Measurements from ENCODE around the gene ARID3C.

ARID3C gene

DNA sequence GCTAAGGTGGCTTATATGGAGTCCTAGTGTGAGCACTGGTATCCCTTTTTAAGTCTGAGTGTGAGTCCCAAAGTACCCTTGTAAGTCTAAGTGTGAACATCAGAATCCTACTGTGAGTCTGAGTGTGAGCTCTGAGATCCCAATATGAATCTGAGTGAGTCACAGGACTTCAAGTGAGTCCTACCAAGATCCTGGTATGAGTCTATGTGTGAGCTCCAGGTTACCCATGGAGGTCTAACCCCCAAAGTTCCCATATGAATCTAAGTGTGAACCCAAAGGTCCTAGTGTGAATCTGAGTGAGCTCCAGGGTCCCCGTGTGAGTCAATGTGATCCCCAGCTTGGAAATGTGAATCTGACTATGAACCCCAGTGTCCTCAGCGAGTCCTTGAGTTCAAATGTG, 41.6 kb downstream of the ARID3C start:
- TF ChIP-seq, protein P1, sequence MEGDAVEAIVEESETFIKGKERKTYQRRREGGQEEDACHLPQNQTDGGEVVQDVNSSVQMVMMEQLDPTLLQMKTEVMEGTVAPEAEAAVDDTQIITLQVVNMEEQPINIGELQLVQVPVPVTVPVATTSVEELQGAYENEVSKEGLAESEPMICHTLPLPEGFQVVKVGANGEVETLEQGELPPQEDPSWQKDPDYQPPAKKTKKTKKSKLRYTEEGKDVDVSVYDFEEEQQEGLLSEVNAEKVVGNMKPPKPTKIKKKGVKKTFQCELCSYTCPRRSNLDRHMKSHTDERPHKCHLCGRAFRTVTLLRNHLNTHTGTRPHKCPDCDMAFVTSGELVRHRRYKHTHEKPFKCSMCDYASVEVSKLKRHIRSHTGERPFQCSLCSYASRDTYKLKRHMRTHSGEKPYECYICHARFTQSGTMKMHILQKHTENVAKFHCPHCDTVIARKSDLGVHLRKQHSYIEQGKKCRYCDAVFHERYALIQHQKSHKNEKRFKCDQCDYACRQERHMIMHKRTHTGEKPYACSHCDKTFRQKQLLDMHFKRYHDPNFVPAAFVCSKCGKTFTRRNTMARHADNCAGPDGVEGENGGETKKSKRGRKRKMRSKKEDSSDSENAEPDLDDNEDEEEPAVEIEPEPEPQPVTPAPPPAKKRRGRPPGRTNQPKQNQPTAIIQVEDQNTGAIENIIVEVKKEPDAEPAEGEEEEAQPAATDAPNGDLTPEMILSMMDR (IDR thresholded peaks at IDR 0.05; ENCODE audit: low read depth, low read length) = no peak

DNA sequence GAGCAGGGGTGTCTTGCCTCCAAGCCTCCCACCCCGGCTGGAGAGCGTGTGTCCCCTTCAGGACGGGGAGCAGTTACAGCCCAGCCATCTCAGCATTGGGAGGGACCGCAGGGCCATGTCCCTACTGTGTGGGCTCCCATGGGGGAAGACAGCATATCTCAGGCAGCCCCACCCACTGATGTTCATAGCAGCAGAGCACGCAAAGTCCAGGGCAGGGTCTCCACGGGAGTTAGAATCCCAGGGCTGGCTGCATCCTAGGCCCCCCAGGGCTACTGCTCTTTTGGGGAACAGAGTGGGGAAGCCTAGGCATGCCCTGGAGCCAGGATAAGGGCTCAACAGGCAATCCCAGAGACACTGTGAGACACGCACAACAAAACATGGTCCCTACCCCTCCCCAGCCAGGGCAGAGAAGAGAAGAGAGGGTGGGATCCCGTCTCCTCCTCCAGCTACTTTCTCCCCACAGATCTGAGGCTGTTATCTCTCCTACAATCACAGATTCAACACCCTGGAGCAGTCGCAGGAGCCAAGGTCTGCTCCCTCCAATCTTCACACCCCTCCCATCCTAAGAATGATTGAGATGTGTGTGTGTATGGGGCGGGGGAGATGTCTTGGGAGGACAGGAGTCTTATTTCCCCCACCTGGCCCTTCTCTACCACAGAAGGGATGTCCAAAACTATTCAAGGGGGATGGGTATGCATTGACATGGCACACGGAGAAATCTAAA, 42.8 kb downstream of the ARID3C start:
- TF ChIP-seq, protein P1 (IDR thresholded peaks at IDR 0.05; ENCODE audit: low read depth, low read length) = no peak
- H3K4me3 ChIP-seq (ENCODE audit: low read depth, low read length) = no peak overlapping the region

More for the DNA sequence above, 41.6 kb downstream of the ARID3C start:
- no peak overlapping the region for H3K4me3 ChIP-seq (ENCODE audit: low read depth, low read length)

DNA sequence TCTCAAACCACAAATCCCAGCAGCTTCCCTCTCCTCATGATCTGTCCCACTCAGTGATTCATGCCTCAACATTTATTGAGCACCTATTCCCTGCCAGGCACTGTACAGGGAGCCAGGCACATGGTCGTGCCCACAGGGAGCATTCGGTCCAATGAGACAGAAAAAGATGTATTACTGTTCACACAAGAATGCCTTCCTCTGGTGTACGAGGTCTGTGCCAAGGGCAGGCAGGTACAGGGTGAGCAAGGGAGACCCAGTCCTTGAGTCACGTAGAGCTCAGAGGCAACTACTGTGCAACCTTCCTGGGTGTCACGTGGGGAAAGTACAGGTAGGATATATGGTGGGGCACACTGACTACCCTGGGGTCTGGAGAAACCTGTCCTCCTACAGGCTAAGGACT, 43.9 kb downstream of the ARID3C start:
- H3K4me3 ChIP-seq (ENCODE audit: low read depth, low read length) = no peak overlapping the region
- TF ChIP-seq, protein P1 (IDR thresholded peaks at IDR 0.05; ENCODE audit: low read depth, low read length) = no peak

DNA sequence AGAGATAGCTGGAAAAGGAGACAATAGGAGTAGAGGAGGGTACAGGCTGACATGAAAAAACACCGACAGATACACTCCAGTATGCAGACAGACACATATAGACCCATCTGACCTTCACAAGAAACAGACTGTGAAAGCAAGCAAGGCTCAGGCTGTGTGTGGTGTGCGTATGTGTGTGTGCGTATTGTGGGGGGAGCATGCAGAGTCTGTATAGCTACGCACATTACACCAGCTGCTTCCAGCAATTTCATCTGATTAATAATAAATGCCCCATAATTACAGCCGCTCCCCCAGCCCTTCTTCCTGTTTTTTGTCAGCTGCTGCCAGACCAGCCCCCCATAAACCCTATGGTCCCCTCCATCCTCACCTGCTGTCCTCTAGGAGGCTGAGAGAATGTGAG, 46.1 kb downstream of the ARID3C start:
- no peak overlapping the region for H3K4me3 ChIP-seq (ENCODE audit: low read depth, low read length)
- TF ChIP-seq, protein P1 (IDR thresholded peaks at IDR 0.05; ENCODE audit: low read depth, low read length) = no peak

DNA sequence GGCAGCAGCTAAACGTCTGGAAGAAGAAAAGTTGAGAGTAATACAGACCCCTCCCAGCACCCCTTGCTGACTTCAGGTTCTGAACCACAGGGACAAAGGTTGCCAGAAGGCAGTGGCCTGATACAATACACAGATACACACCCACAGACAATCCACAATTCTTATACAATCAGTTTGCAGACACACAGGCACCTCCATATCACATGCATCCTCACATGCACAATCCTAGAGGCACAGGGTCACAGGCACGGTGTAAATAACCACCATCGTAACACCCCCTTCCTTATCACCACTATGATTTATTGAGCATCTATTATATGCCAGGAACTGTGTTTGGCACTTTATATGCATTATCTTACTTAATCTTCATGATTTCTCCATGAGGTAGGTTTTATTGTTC, 47.5 kb downstream of the ARID3C start:
- H3K4me3 ChIP-seq (ENCODE audit: low read depth, low read length) = no peak overlapping the region
- TF ChIP-seq, protein P1 (IDR thresholded peaks at IDR 0.05; ENCODE audit: low read depth, low read length) = no peak

DNA sequence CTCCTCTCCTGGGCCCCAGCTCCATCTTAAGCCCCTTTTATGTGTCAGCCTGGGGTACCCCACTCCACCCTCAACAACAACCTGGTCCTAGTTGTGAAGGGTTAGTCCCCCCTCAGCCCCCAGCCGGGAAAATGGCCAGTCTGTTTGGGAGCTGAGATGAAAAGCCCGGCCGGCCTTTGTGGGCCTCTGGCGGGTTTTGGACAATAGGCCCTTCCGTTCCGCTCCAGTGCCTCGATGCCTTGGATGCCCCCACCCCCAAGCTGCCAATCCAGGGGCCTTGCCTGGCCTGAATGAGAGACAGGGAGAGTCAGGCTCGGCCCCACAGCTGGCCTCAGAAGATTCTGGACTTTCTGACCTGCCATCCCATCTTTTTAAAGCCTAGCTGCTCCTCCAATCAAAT, 48.5 kb downstream of the ARID3C start:
- TF ChIP-seq, protein P1 (IDR thresholded peaks at IDR 0.05; ENCODE audit: low read depth, low read length) = no peak
- H3K4me3 ChIP-seq (ENCODE audit: low read depth, low read length) = no peak overlapping the region

DNA sequence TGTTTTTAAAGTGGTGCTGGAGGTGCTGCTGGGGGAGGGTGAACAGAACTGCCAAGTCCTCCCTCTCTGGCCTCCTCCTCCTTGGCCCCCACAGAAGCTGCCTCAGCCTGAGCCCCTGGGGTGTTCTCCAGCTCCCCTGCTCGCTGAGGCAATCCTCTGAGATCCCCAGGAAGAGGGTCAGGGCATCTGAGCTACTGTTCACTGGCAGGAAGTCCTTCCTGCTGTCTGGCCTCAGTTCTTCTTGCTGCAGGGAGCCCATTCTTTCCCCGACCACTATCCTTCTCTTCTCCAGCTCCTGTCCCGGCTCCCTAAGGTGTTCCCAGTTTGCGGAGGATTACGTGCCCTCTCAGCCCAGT, 49.1 kb downstream of the ARID3C start:
- TF ChIP-seq, protein P1 (IDR thresholded peaks at IDR 0.05; ENCODE audit: low read depth, low read length) = no peak
- H3K4me3 ChIP-seq (ENCODE audit: low read depth, low read length) = no peak overlapping the region
